ENCODE measurements around the gene PDZRN4. TPM values are rescaled to one million over a fixed set of nuclear protein-coding genes. Genes with fewer than 3 reads are reported as not detected.
"Not testable (repeated sequence)": the region's sequence is repeated elsewhere in the genome, so short reads cannot be mapped to it uniquely, and the experiment has no call there.

The PDZRN4 gene
- total RNA-seq, 4 donors from 2014 or later = 0.54 to 2.9 (median 1.1) TPM

GRCh38 chr12:41605545-41606305, 417.6 kb downstream of the PDZRN4 start:
- DNase-seq = no peak
- Histone ChIP-seq H3K9me3 (no peaks in the 10 kb centered on the region), H3K4me3 (replicated peaks in 1 of 3) (no peak overlapping the region), H3K4me1 (no peaks in the 10 kb centered on the region), H3K27ac (no peak overlapping the region), H3K27me3 (no peaks in the 10 kb centered on the region), H3K36me3 (no peaks in the 10 kb centered on the region)
- 75 to 79% methylated on average over 16 of the region's 16 CpGs for WGBS, 2 donors
- TF ChIP-seq CTCF (IDR thresholded peaks at IDR 0.05) (no peak), POLR2A (IDR thresholded peaks at IDR 0.05) (no peak)
- intact Hi-C loops (cut with DNase I) = no loop called here

GRCh38 chr12:41606468-41607445, 418.6 kb downstream of the PDZRN4 start:
- 73 to 80% methylated on average over 8 of the region's 8 CpGs for WGBS, 2 donors

GRCh38 chr12:41612892-41613557, 424.9 kb downstream of the PDZRN4 start:
- no peak for DNase-seq
- no peaks in the 10 kb centered on the region for H3K36me3 ChIP-seq
- no peak overlapping the region for H3K27ac ChIP-seq
- WGBS, 2 donors = 88 to 90% methylated on average over 3 of the region's 3 CpGs
- intact Hi-C loops (cut with DNase I) = no loop called here
- H3K9me3 ChIP-seq = no peaks in the 10 kb centered on the region
- H3K4me3 ChIP-seq (replicated peaks in 1 of 3) = no peak overlapping the region
- H3K27me3 ChIP-seq = no peaks in the 10 kb centered on the region
- no peaks in the 10 kb centered on the region for H3K4me1 ChIP-seq
- TF ChIP-seq POLR2A (IDR thresholded peaks at IDR 0.05) (no peak), CTCF (IDR thresholded peaks at IDR 0.05) (no peak)

More at GRCh38 chr12:41606468-41607445, 418.6 kb downstream of the PDZRN4 start:
- no peaks in the 10 kb centered on the region for H3K4me1 ChIP-seq
- no peak overlapping the region for H3K27ac ChIP-seq
- DNase-seq = no peak
- no peaks in the 10 kb centered on the region for H3K36me3 ChIP-seq
- H3K4me3 ChIP-seq (replicated peaks in 1 of 3) = no peak overlapping the region
- intact Hi-C loops (cut with DNase I) = no loop called here
- no peaks in the 10 kb centered on the region for H3K9me3 ChIP-seq
- H3K27me3 ChIP-seq = no peaks in the 10 kb centered on the region
- TF ChIP-seq CTCF (IDR thresholded peaks at IDR 0.05) (no peak), POLR2A (IDR thresholded peaks at IDR 0.05) (no peak)

- WGBS, 2 donors = 54 to 59% methylated on average over 3 of the region's 3 CpGs
- H3K9me3 ChIP-seq; H3K27me3 ChIP-seq; H3K4me1 ChIP-seq; H3K36me3 ChIP-seq; H3K4me3 ChIP-seq (replicated peaks in 1 of 3); H3K27ac ChIP-seq; intact Hi-C loops (cut with DNase I); DNase-seq: not testable (repeated sequence)
These were observed 427.1 kb downstream of the PDZRN4 start for GRCh38 chr12:41615174-41615573.

- Histone ChIP-seq H3K36me3 (no peaks in the 10 kb centered on the region), H3K4me1 (no peaks in the 10 kb centered on the region), H3K27me3 (no peaks in the 10 kb centered on the region), H3K27ac (no peak overlapping the region), H3K4me3 (replicated peaks in 1 of 3) (no peak overlapping the region), H3K9me3 (no peaks in the 10 kb centered on the region)
- no peak for DNase-seq
- intact Hi-C loops (cut with DNase I) = no loop called here
- TF ChIP-seq POLR2A (IDR thresholded peaks at IDR 0.05) (no peak), CTCF (IDR thresholded peaks at IDR 0.05) (no peak)
These were observed 431.6 kb downstream of the PDZRN4 start for GRCh38 chr12:41619705-41620104.

All from thyroid gland (tissue), 4 donors.